IMR-90 (cell line): Measurements from ENCODE around the gene CHD3. TPM values are rescaled to one million over a fixed set of nuclear protein-coding genes. Genes with fewer than 3 reads are reported as not detected.

Experiments
- ATAC-seq: fragments of 200-7000 bp; cut with Tn5 transposase; 2 replicates; pipeline ENCODE4 v1.9.1; 2020; ENCODE audit warnings: low read depth, mild to moderate bottlenecking, moderate library complexity
- BruUV-seq: library from RNA; stranded (reverse); fragments of 400-500 nt; replicated peaks from 2 replicates; lab custom pipeline; 2021; lab: Mats Ljungman, UMichigan
- CTCF ChIA-PET: fragments of 300-600 bp; formaldehyde crosslinking; extraction: SDS; loops from one replicate; lab custom pipeline; 2021; ENCODE audit warnings: antibody characterized with exemption; lab: Yijun Ruan, JAX
- POLR2A ChIA-PET: fragments of 300-600 bp; sonication (Branson Sonifier 250); formaldehyde crosslinking; loops from one replicate; lab custom pipeline; 2022; ENCODE audit warnings: antibody characterized with exemption; ENCODE audit not compliant: unreplicated experiment; lab: Charles Lee
- DNase-seq: peaks from one replicate; pipeline ENCODE4 v3.0.0; 2013
- H2AFZ ChIP-seq: replicated peaks from 2 replicates; pipeline ENCODE3; 2013; ENCODE audit warnings: low read length, mild to moderate bottlenecking; ENCODE audit not compliant: poor library complexity
- H2AK5ac ChIP-seq: 2 replicates; pipeline ENCODE4 v1.6.1; 2013; ENCODE audit warnings: low read depth, low read length, inconsistent platforms
- H2AK9ac ChIP-seq: replicated peaks from 2 replicates; pipeline ENCODE3; 2013; ENCODE audit warnings: mild to moderate bottlenecking, low read depth, low read length, moderate library complexity; ENCODE audit not compliant: poor library complexity
- H2BK120ac ChIP-seq: 2 replicates; pipeline ENCODE4 v1.6.1; 2013; ENCODE audit warnings: low read depth, low read length, inconsistent platforms
- H2BK15ac ChIP-seq: 3 replicates; pipeline ENCODE4 v1.6.1; 2013; ENCODE audit warnings: low read depth, low read length, inconsistent platforms
- H2BK20ac ChIP-seq: 2 replicates; pipeline ENCODE4 v1.6.1; 2013; ENCODE audit warnings: low read depth, mild to moderate bottlenecking, inconsistent platforms, low read length, moderate library complexity
- H2BK5ac ChIP-seq: 2 replicates; pipeline ENCODE4 v1.6.1; 2013; ENCODE audit warnings: mild to moderate bottlenecking, low read depth, low read length, inconsistent platforms; ENCODE audit not compliant: poor library complexity, severe bottlenecking
- H3K14ac ChIP-seq: replicated peaks from 2 replicates; pipeline ENCODE4 v1.6.1; 2013; ENCODE audit warnings: low read depth, low read length, inconsistent platforms
- H3K18ac ChIP-seq: 2 replicates; pipeline ENCODE4 v1.6.1; 2013; ENCODE audit warnings: low read depth, low read length, control low read depth
- H3K23ac ChIP-seq: 2 replicates; pipeline ENCODE4 v1.6.1; 2013; ENCODE audit warnings: low read depth, low read length, inconsistent platforms
- H3K27ac ChIP-seq: 2 replicates; pipeline ENCODE4 v1.5.1; 2013; ENCODE audit warnings: mild to moderate bottlenecking, control low read depth, low read length; ENCODE audit not compliant: insufficient read depth
- H3K27me3 ChIP-seq: 2 replicates; pipeline ENCODE4 v1.6.1; 2013; ENCODE audit warnings: low read length; ENCODE audit not compliant: control insufficient read depth, insufficient read depth
- H3K36me3 ChIP-seq: 2 replicates; pipeline ENCODE4 v1.6.1; 2013; ENCODE audit warnings: low read length, mixed read lengths; ENCODE audit not compliant: control insufficient read depth, insufficient read depth
- H3K4ac ChIP-seq: 2 replicates; pipeline ENCODE4 v1.6.1; 2013; ENCODE audit warnings: low read depth, low read length, inconsistent platforms
- H3K4me1 ChIP-seq: 2 replicates; pipeline ENCODE4 v1.6.1; 2013; ENCODE audit warnings: low read length, mixed read lengths; ENCODE audit not compliant: control insufficient read depth, insufficient read depth
- H3K4me2 ChIP-seq: 2 replicates; pipeline ENCODE4 v1.6.1; 2013; ENCODE audit warnings: low read depth, mild to moderate bottlenecking, control low read depth, low read length, moderate library complexity
- H3K4me3 ChIP-seq: 2 replicates; pipeline ENCODE4 v1.5.1; 2013; ENCODE audit warnings: low read depth, mild to moderate bottlenecking, control low read depth, low read length, moderate library complexity; ENCODE audit not compliant: insufficient read depth
- H3K56ac ChIP-seq: 2 replicates; pipeline ENCODE4 v1.6.1; 2013; ENCODE audit warnings: low read length, inconsistent platforms; ENCODE audit not compliant: insufficient read depth; ENCODE audit errors: extremely low read depth
- H3K79me1 ChIP-seq, 2 experiments: 2 replicates each; pipeline ENCODE4 v1.6.1; 2013; ENCODE audit warnings: low read length in 2 of 2, inconsistent platforms in 1 of 2, low read depth in 1 of 2
- H3K9ac ChIP-seq: 2 replicates; pipeline ENCODE4 v1.6.1; 2013; ENCODE audit warnings: low read depth, low read length, control low read depth
- H3K9me1 ChIP-seq: 2 replicates; pipeline ENCODE4 v1.6.1; 2013; ENCODE audit warnings: low read length, inconsistent platforms; ENCODE audit not compliant: insufficient read depth
- H3K9me3 ChIP-seq: 2 replicates; pipeline ENCODE4 v1.6.1; 2013; ENCODE audit warnings: low read length; ENCODE audit not compliant: control insufficient read depth, insufficient read depth
- H4K20me1 ChIP-seq: 2 replicates; pipeline ENCODE4 v1.6.1; 2013; ENCODE audit warnings: low read length, inconsistent platforms; ENCODE audit not compliant: insufficient read depth
- H4K5ac ChIP-seq: 2 replicates; pipeline ENCODE4 v1.6.1; 2013; ENCODE audit warnings: mild to moderate bottlenecking, low read depth, low read length, control low read depth
- H4K8ac ChIP-seq, 2 experiments: 2 replicates each; pipeline ENCODE4 v1.6.1; 2013; ENCODE audit warnings: low read depth in 2 of 2, low read length in 2 of 2, control low read depth in 1 of 2, inconsistent platforms in 1 of 2
- H4K91ac ChIP-seq: 2 replicates; pipeline ENCODE4 v1.6.1; 2013; ENCODE audit warnings: low read depth, low read length, inconsistent platforms; ENCODE audit not compliant: insufficient read depth
- BHLHE40 ChIP-seq: fragments of 150-350 bp; IDR thresholded peaks from 2 replicates; pipeline ENCODE4 v1.6.1; 2016; ENCODE audit warnings: mild to moderate bottlenecking, low read depth, low read length
- CHD1 ChIP-seq: IDR thresholded peaks from 2 replicates; pipeline ENCODE4 v1.6.1; 2012; ENCODE audit warnings: low read depth, low read length, improper control_type of control experiment
- ELK1 ChIP-seq: fragments of 150-350 bp; IDR thresholded peaks from 2 replicates; pipeline ENCODE4 v1.6.1; 2016; ENCODE audit warnings: low read depth, mild to moderate bottlenecking, low read length, moderate library complexity, borderline replicate concordance
- MAZ ChIP-seq: IDR thresholded peaks from 2 replicates; pipeline ENCODE4 v1.6.1; 2012; ENCODE audit warnings: low read depth, mild to moderate bottlenecking, low read length, improper control_type of control experiment, moderate library complexity, borderline replicate concordance
- MXI1 ChIP-seq: IDR thresholded peaks from 2 replicates; pipeline ENCODE4 v1.6.1; 2012; ENCODE audit warnings: low read depth, mild to moderate bottlenecking, low read length, moderate library complexity, borderline replicate concordance
- NFE2L2 ChIP-seq: fragments of 150-350 bp; IDR thresholded peaks from 2 replicates; pipeline ENCODE4 v1.6.1; 2016; ENCODE audit warnings: low read depth, mild to moderate bottlenecking, low read length
- POLR2A ChIP-seq: IDR thresholded peaks from 2 replicates; pipeline ENCODE4 v1.6.1; 2012; ENCODE audit warnings: mild to moderate bottlenecking, low read depth, low read length
- RCOR1 ChIP-seq: IDR thresholded peaks from 2 replicates; pipeline ENCODE4 v1.6.1; 2012; ENCODE audit warnings: mild to moderate bottlenecking, low read length, improper control_type of control experiment; ENCODE audit not compliant: insufficient replicate concordance
- SMC3 ChIP-seq: fragments of 150-350 bp; IDR thresholded peaks from 2 replicates; pipeline ENCODE4 v1.6.1; 2016; ENCODE audit warnings: low read depth, mild to moderate bottlenecking, antibody characterized with exemption, low read length, moderate library complexity
- WGBS, 2 experiments: methylation state at CpG; one replicate each; pipeline versions ENCODE4 v1.1.5 to v1.1.7; 2013; ENCODE audit warnings: missing lambda C conversion rate in 2 of 2; ENCODE audit not compliant: insufficient read length in 1 of 2; ENCODE audit errors: extremely low coverage in 2 of 2; 5-methylcytosine and 5-hydroxymethylcytosine counted together
- dilution Hi-C: fragments of 300-500 bp; cut with HindIII; formaldehyde crosslinking; loops from one replicate; pipeline ENCODE4 v1.14.3; 2018; ENCODE audit warnings: low sequenced_read_pairs; ENCODE audit not compliant: unreplicated experiment
- in situ Hi-C: fragments of 300-500 bp; cut with MboI; formaldehyde crosslinking; loops from 3 replicates; pipeline ENCODE4 v1.14.3; 2019; ENCODE audit warnings: low sequenced_read_pairs, inconsistent platforms, mixed read lengths
- intact Hi-C: fragments of 100-400 bp; cut with micrococcal nuclease; formaldehyde crosslinking; loops from 2 replicates; pipeline ENCODE4 v1.10.0; 2022
- polyA plus RNA-seq, 3 experiments: library from polyadenylated mRNA; depleted of rRNA; stranded (reverse); fragments of >200 nt; gene quantifications; 2 replicates each; pipeline ENCODE4 v1.2.3, GENCODE V29; 2012; ENCODE audit warnings: low replicate concordance in 1 of 3
- total RNA-seq: library from RNA; depleted of rRNA; stranded (reverse); fragments of >200 nt; gene quantifications from 2 replicates; pipeline ENCODE4 v1.2.3, GENCODE V29; 2012
- TF ChIP-seq, protein P1 (sequence below): fragments of 150-350 bp; IDR thresholded peaks from 2 replicates; pipeline ENCODE4 v1.6.1; 2017; ENCODE audit warnings: mild to moderate bottlenecking, antibody characterized with exemption, low read length, low read depth

The CHD3 gene
- total and polyA plus RNA-seq, 2 of the 4 experiments (the other 2 are of a cell fraction): 65.4 to 78.1 TPM

DNA sequence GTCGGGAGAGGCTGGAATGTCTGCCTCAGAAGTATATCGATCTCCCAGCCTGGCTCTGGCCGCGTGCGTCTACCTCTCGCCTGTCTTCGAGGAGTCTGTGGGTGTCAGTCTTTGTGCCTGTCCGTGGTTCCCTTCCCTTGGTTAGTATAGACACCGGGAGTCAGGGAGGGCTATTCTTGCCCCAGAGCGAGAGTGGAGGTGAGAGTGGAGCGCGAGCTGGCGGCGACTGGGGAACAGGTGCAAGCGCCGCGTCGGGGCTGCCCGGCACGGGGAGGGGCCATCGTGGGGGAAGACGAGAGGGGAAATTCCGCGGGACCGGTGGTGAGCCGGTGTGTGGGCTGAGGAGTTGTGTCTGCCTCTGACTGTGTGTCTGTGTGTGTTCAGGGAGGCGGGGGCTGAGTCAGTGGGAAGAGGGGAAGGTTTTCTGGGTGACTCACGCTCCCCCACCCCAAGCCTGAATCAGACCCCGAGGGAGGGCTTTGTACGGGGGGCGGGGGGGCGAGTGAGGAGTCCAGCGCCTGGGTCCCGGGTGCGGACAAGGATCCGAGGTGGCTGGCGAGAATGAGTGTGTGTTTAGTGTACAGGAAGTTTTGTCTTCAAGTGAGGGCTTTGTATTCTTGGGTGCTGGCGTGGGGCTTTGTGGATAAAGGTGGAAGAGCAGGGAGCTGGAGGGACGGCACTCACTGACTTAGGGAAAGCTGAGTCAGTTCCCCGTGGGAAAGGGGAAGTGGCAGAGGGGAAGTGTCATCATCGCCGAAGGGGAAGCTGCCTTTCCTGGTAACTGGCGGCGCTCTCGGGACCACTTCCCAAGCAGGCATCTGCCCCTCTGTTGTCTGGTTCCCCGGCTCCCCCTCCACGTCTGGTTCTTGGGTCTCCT is 46.0 kb upstream of the CHD3 start (continued):
- TF ChIP-seq CHD1 (no peak), NFE2L2 (peak; percentile 39; the same call in 1 of the 2 replicates), POLR2A (peak; percentile 83), BHLHE40 (peak; percentile 61)

GRCh38 chr17:7843257-7843535 is 45.4 kb upstream of the CHD3 start:
- H2BK5ac ChIP-seq: peak overlapping the region; percentile 97
- ChIA-PET POLR2A (interaction anchor here (0.7 kb wide), 1 partner anchor 17 kb away, joined by 3 read pairs; no protein-coding TSS in a partner anchor), CTCF (interaction anchor here (1.5 kb wide), 1 partner anchor 14 kb away, joined by 3 read pairs; the partner anchor contains the start of gene NAA38)
- H3K23ac ChIP-seq: peak overlapping the region; percentile 93
- H4K5ac ChIP-seq: peak overlapping the region; percentile 37
- H4K8ac ChIP-seq: peak overlapping the region; percentile 46 to 92
- H3K36me3 ChIP-seq: peaks cover 27% of the 10 kb centered on the region; the same call in 1 of the 2 replicates
- H3K27ac ChIP-seq: peak overlapping the region; percentile 98
- no peaks in the 10 kb centered on the region for H3K27me3 ChIP-seq
- peak overlapping the region; percentile 85 for H2BK20ac ChIP-seq
- H2AFZ ChIP-seq: peak overlapping the region; percentile 81
- H2AK5ac ChIP-seq: peak overlapping the region; percentile 100
- dilution Hi-C loops: no loop called here
- WGBS, 2 experiments: 0% methylated on average over 1 of the region's 17 CpGs; no CpG with 5 or more reads in 1 of the 2 experiments
- H2BK15ac ChIP-seq: peak overlapping the region; percentile 69; the same call in 2 of the 3 replicates
- peak overlapping the region; percentile 97 for H3K56ac ChIP-seq
- peaks cover 25% of the 10 kb centered on the region for H3K4me1 ChIP-seq
- ATAC-seq (no peak), DNase-seq (no peak)
- H3K14ac ChIP-seq: peak overlapping the region; percentile 98
- TF ChIP-seq CHD1: peak; percentile 96; the same call in 1 of the 2 replicates
- TF ChIP-seq MXI1: no peak
- no peak for TF ChIP-seq RCOR1
- TF ChIP-seq MAZ: no peak
- TF ChIP-seq SMC3: no peak
- TF ChIP-seq, protein P1, sequence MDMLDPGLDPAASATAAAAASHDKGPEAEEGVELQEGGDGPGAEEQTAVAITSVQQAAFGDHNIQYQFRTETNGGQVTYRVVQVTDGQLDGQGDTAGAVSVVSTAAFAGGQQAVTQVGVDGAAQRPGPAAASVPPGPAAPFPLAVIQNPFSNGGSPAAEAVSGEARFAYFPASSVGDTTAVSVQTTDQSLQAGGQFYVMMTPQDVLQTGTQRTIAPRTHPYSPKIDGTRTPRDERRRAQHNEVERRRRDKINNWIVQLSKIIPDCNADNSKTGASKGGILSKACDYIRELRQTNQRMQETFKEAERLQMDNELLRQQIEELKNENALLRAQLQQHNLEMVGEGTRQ: no peak
- peak; percentile 91 for TF ChIP-seq POLR2A
- no peak for TF ChIP-seq ELK1
- no TSS peak for BruUV-seq
- H4K20me1 ChIP-seq: peaks cover 77% of the 10 kb centered on the region
- H2AK9ac ChIP-seq: peak overlapping the region; percentile 100
- peak overlapping the region; percentile 71 for H3K4me3 ChIP-seq
- intact Hi-C loops: loop anchor here (2.0 to 5.0 kb wide), 2 partner anchors 14 to 271 kb away; partner anchors contain the start of gene NAA38
- H3K9me1 ChIP-seq: peaks cover 9% of the 10 kb centered on the region; the same call in 1 of the 2 replicates
- peaks cover 19 to 71% of the 10 kb centered on the region in 2 experiments for H3K79me1 ChIP-seq
- peak overlapping the region; percentile 92 for H3K9ac ChIP-seq
- in situ Hi-C loops: no loop called here
- H2BK120ac ChIP-seq: peak overlapping the region; percentile 94
- peak overlapping the region; percentile 64 for H3K18ac ChIP-seq
- no peaks in the 10 kb centered on the region for H3K9me3 ChIP-seq
- H3K4me2 ChIP-seq: peak overlapping the region; percentile 97
- H4K91ac ChIP-seq: peak overlapping the region; percentile 98
- H3K4ac ChIP-seq: peak overlapping the region; percentile 99
